D721Med (cell line): ENCODE results near the gene RAI1.

Source experiments
- DNase-seq: peaks from one replicate; pipeline ENCODE4 v3.0.0; 2011; ENCODE audit warnings: low spot score; ENCODE audit not compliant: insufficient read length
- FAIRE-seq: peaks from 2 replicates; lab custom pipeline; 2011; peaks lifted over from hg19 to GRCh38; lab: Jason Lieb, UNC
- TF ChIP-seq, protein P1 (sequence below): IDR thresholded peaks from 2 replicates; pipeline ENCODE4 v1.5.1; 2012; ENCODE audit warnings: mild to moderate bottlenecking, control low read depth; ENCODE audit not compliant: insufficient read depth; ENCODE audit errors: missing control alignments

RAI1 gene

DNA sequence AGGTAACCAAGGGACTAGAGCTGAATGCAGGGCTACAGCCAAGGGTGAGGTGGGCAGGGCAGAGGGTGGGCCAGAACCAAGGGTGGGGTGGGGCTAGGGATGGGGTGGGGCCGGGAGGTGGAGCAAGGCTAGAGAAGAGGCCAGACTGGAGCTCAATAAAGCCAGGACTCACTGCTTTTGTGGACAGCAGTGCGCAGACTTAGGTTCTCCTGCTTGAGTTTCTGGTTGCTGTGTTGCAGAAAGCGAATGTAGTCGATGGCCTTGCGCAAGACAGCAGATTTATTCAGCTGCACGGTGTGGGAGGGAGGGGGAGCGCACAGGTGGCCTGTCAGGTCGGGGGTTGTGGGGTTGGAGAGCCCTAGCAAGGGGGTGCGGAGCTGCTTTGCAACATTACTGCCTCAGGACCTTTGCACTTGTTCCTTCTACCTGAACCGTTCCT lies 136.8 kb downstream of the RAI1 start:
- TF ChIP-seq, protein P1, sequence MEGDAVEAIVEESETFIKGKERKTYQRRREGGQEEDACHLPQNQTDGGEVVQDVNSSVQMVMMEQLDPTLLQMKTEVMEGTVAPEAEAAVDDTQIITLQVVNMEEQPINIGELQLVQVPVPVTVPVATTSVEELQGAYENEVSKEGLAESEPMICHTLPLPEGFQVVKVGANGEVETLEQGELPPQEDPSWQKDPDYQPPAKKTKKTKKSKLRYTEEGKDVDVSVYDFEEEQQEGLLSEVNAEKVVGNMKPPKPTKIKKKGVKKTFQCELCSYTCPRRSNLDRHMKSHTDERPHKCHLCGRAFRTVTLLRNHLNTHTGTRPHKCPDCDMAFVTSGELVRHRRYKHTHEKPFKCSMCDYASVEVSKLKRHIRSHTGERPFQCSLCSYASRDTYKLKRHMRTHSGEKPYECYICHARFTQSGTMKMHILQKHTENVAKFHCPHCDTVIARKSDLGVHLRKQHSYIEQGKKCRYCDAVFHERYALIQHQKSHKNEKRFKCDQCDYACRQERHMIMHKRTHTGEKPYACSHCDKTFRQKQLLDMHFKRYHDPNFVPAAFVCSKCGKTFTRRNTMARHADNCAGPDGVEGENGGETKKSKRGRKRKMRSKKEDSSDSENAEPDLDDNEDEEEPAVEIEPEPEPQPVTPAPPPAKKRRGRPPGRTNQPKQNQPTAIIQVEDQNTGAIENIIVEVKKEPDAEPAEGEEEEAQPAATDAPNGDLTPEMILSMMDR = no peak
- FAIRE-seq (no peak), DNase-seq (peak; percentile 73)

- DNase-seq = no peak
- no peak for FAIRE-seq
- TF ChIP-seq, protein P1 = no peak
These were observed 137.9 kb downstream of the RAI1 start for GRCh38 chr17:17819111-17819510.

- no peak for DNase-seq
These were observed 138.3 kb downstream of the RAI1 start for GRCh38 chr17:17819561-17819995.

GRCh38 chr17:17820046-17820445 lies 138.8 kb downstream of the RAI1 start:
- DNase-seq (no peak), FAIRE-seq (no peak)
- TF ChIP-seq, protein P1 = no peak

More at GRCh38 chr17:17819561-17819995, 138.3 kb downstream of the RAI1 start:
- no peak for FAIRE-seq
- TF ChIP-seq, protein P1 = no peak

DNA sequence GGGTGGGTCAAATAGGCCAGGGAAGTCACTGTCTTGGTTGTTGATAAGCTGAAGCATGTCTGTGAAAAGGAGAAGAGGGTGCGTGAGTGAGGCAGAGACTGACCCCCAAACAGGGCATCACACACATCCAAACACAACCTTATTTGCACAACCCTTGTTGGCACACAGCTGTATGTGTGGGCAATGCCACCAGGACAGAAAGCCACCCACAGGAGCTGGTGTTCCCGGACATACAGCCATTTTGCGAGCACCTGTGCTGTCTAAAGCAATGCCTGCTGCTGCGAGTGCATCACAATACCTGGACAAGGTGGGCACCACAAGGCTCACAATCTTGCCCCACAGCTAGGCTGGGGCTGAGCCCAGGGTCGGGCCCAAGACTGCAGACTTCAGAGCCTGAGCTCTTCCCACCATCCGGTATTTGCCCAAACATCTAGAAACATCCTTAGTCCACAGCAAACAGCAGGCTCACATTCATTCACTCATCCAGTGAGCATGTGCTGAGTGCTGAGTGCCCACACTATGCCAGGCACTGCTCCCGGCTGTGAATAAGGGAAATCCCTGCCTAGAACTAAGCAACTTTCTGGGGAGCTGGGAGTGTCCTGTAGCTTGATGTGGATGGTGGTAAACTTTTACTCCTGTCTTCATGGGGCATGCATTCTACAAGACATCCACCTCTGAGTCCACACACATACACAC lies 139.4 kb downstream of the RAI1 start:
- TF ChIP-seq, protein P1 = no peak
- DNase-seq (no peak), FAIRE-seq (no peak)

DNA sequence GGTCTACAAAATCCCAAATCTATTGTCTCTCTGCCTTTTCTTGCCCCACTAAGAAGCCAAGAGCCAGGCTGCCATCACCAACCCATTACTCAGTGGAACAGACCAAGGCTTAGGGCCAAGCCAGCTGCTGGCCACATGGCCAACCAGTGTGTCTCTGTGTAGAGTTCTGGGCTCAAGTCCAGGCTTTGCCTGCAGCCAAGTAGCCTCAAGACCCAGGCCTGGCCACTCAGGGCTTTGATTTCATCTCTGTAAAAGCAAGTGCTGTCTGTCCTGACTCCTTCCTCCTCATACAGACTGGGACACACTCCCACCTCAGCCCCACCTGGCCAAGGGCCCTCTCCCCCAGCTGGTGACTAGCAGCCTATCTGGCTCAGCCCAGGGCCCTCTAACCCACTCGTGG lies 140.9 kb downstream of the RAI1 start:
- FAIRE-seq (no peak), DNase-seq (no peak)
- TF ChIP-seq, protein P1 = no peak

GRCh38 chr17:17822616-17823015 lies 141.4 kb downstream of the RAI1 start:
- TF ChIP-seq, protein P1 = no peak
- DNase-seq (no peak), FAIRE-seq (no peak)
